ENCODE data around the gene UXS1. TPM values are rescaled to one million over a fixed set of nuclear protein-coding genes. Genes with fewer than 3 reads are reported as not detected.
A peak's percentile ranks its signal among the peaks of the same experiment; 100 is the strongest.

Gene UXS1
- total and polyA plus RNA-seq, 2 of the 8 experiments (the other 6 are each of a cell fraction or from before 2014, with no cell fraction given), result 44.5 to 63.4 TPM

DNA sequence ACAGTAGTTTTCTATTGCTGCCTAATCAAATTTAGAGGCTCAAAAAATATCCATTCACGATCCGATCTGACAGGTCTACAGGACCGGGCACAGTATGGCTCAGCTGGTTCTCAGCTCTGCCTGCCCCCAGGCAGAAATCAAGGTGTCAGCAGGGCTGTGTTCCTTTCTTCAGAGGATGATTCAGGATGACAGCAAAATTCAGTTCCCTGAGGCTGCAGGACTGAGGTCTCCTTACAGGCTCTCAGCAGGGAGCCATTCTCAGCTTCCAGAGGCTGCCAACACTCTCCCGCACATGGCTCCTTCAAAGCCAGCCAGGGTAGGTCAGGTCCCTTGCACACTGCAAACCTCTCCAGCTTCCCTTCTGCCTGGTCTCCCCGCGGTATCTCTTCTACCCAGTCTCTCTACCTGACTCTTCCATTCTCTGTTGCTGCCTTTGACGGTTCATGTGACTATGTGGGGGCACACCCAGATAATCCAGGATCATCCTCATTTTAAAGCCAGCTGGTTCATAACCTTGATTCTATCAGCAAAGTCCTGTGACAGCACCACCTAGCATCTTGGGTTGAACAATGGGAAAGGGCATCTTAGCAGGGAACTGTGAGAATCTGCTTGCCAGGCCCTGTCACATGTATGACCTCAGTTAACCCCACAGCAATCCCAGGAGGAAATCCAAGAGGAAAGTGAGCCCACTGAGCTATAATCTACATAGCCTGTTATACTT is 50.4 kb downstream of the UXS1 start:
- no peak overlapping the region for H3K56ac ChIP-seq (replicated peaks; ENCODE audit: insufficient read length, low read depth, low read length)
- H3K79me1 ChIP-seq (ENCODE audit: low read depth, low read length), result peaks cover 3% of the 10 kb centered on the region; the same call in 1 of the 2 replicates
- no peak for TF ChIP-seq YY1 (IDR thresholded peaks at IDR 0.05; ENCODE audit: low read depth, low read length)
- TF ChIP-seq TEAD4 (IDR thresholded peaks at IDR 0.05; ENCODE audit: low read depth, low read length), result no peak
- no peak for TF ChIP-seq SIRT6 (IDR thresholded peaks at IDR 0.05; ENCODE audit: low read length)
- TF ChIP-seq BCL11A (IDR thresholded peaks at IDR 0.05; ENCODE audit: low read depth in 2 of 2, low read length in 2 of 2), result no peak
- no peak for TF ChIP-seq GABPA (IDR thresholded peaks at IDR 0.05; ENCODE audit: borderline replicate concordance, insufficient read depth, low read length)
- no peak for TF ChIP-seq PHF8 (conservative IDR thresholded peaks at IDR 0.05; ENCODE audit: low read depth, low read length)
- no peak for TF ChIP-seq RAD21 (IDR thresholded peaks at IDR 0.05 in 1 of 2, conservative IDR thresholded peaks at IDR 0.05 in 1 of 2; ENCODE audit: low read depth in 2 of 2, low read length in 2 of 2)
- no peak for TF ChIP-seq ASH2L (IDR thresholded peaks at IDR 0.05; ENCODE audit: low read length)
- TF ChIP-seq EZH2 (IDR thresholded peaks at IDR 0.05; ENCODE audit: low read depth, low read length, severe bottlenecking), result no peak
- TF ChIP-seq TAF1 (IDR thresholded peaks at IDR 0.05; ENCODE audit: low read depth, low read length), result no peak
- no peak for TF ChIP-seq CHD1 (IDR thresholded peaks at IDR 0.05; ENCODE audit: low read depth, low read length)
- no peak for TF ChIP-seq HDAC2 (IDR thresholded peaks at IDR 0.05; ENCODE audit: borderline replicate concordance in 1 of 2, low read depth in 2 of 2, low read length in 2 of 2)

More for the DNA sequence above, 50.4 kb downstream of the UXS1 start:
- no peak for FAIRE-seq
- Histone ChIP-seq H3K9me3 (ENCODE audit: insufficient read depth in 2 of 2, low read depth in 1 of 2, low read length in 1 of 2) (no peaks in the 10 kb centered on the region), H3K4me3 (ENCODE audit: extremely low read depth in 1 of 4, insufficient read depth in 2 of 4, low read depth in 3 of 4, low read length in 4 of 4) (no peak overlapping the region), H2AFZ (ENCODE audit: low read length) (no peak overlapping the region), H2BK12ac (ENCODE audit: low read depth, low read length) (no peak overlapping the region), H3K4ac (replicated peaks; ENCODE audit: insufficient read length, low read depth, low read length) (no peak overlapping the region), H3K18ac (ENCODE audit: extremely low read depth, low read length) (no peak overlapping the region), H3K14ac (ENCODE audit: insufficient read length) (no peak overlapping the region), H3K27me3 (replicated peaks in 1 of 4; ENCODE audit: control insufficient read depth in 3 of 4, extremely low read depth in 1 of 4, insufficient read depth in 3 of 4, low read length in 3 of 4) (no peaks in the 10 kb centered on the region), H2AK5ac (ENCODE audit: low read depth, low read length) (no peak overlapping the region), H2BK5ac (ENCODE audit: low read depth, low read length) (no peak overlapping the region), H2BK120ac (replicated peaks; ENCODE audit: low read depth, low read length) (no peak overlapping the region), H4K20me1 (replicated peaks in 1 of 2; ENCODE audit: control insufficient read depth in 1 of 2, insufficient read depth in 2 of 2, low read length in 2 of 2) (peaks cover 0 to 2% of the 10 kb centered on the region in 2 experiments), H3K23me2 (ENCODE audit: low read depth, low read length) (no peaks in the 10 kb centered on the region), H3K9ac (replicated peaks in 1 of 4; ENCODE audit: extremely low read depth in 1 of 4, low read depth in 3 of 4, low read length in 3 of 4) (no peak overlapping the region), H4K5ac (ENCODE audit: insufficient read length, low read depth, low read length) (no peak overlapping the region), H4K91ac (replicated peaks; ENCODE audit: insufficient read length, low read length) (no peak overlapping the region), H3K4me1 (replicated peaks in 1 of 4; ENCODE audit: control insufficient read depth in 3 of 4, insufficient read depth in 4 of 4, low read length in 3 of 4) (peaks cover 5 to 9% (median 6%) of the 10 kb centered on the region in 4 experiments; a peak in 6 of 7 replicates), H3K4me2 (ENCODE audit: insufficient read depth in 1 of 2, low read depth in 2 of 2, low read length in 2 of 2) (no peak overlapping the region), H2BK20ac (ENCODE audit: low read length) (no peak overlapping the region), H2BK15ac (ENCODE audit: low read length) (no peak overlapping the region), H3K23ac (ENCODE audit: insufficient read length) (no peak overlapping the region), H3K79me2 (ENCODE audit: control insufficient read depth in 1 of 2, insufficient read depth in 2 of 2, low read length in 2 of 2) (peaks cover 0 to 21% of the 10 kb centered on the region in 2 experiments; a peak in 2 of 4 replicates), H3K36me3 (ENCODE audit: control insufficient read depth in 2 of 4, insufficient read depth in 4 of 4, low read length in 3 of 4) (peaks cover 0 to 10% (median 2%) of the 10 kb centered on the region in 4 experiments; a peak in 3 of 8 replicates), H4K8ac (ENCODE audit: extremely low read depth, insufficient read depth, low read length) (no peak overlapping the region), H3K27ac (ENCODE audit: low read depth, low read length) (no peak overlapping the region)
- POLR2A ChIA-PET (ENCODE audit: partially characterized antibody), result interaction anchor here (0.8 kb wide), 1 partner anchor 13 kb away, joined by 3 read pairs; no protein-coding TSS in a partner anchor
- WGBS, 2 experiments (ENCODE audit: extremely low coverage in 1 of 2, insufficient coverage in 1 of 2, insufficient read length in 1 of 2, insufficient replicate concordance in 2 of 2, low coverage in 1 of 2, low lambda C conversion rate in 2 of 2, missing lambda C conversion rate in 1 of 2), result 93% methylated on average over 7 of the region's 7 CpGs; no CpG with 5 or more reads in 1 of the 2 experiments
- CTCF ChIA-PET (ENCODE audit: partially characterized antibody), result interaction anchor here (0.7 to 1.3 kb wide), 2 partner anchors 16 to 39 kb away, joined by 3 read pairs; no protein-coding TSS in a partner anchor
- DNase-seq (ENCODE audit: low read depth in 1 of 2, low spot score in 2 of 2), result peak in 1 of 2 experiments; percentile 33

Data from H1 (cell line).